Testis (tissue), 3 donors: ENCODE measurements around the gene MRPL4. TPM values are rescaled to one million over a fixed set of nuclear protein-coding genes. Genes with fewer than 3 reads are reported as not detected.

ENCODE experiments used
- DNase-seq: peaks from one replicate; pipeline ENCODE4 v3.0.0-alpha.2; 2019
- H3K27ac ChIP-seq, 2 donors: fragments of 200-600 bp; sonication (generic); one replicate each; pipeline ENCODE4 v1.5.1; 2019
- H3K27me3 ChIP-seq: fragments of 200-600 bp; sonication (generic); one replicate; pipeline ENCODE4 v1.5.1; 2019
- H3K36me3 ChIP-seq: fragments of 200-600 bp; sonication (generic); one replicate; pipeline ENCODE4 v1.5.1; 2017; ENCODE audit warnings: low read depth; ENCODE audit errors: missing control alignments
- H3K4me1 ChIP-seq: fragments of 200-600 bp; sonication (generic); one replicate; pipeline ENCODE4 v1.5.1; 2019
- H3K4me3 ChIP-seq, 2 donors: fragments of 200-600 bp; sonication (generic); one replicate each; pipeline ENCODE4 v1.5.1; 2017 to 2019
- H3K9me3 ChIP-seq: fragments of 200-600 bp; sonication (generic); one replicate; pipeline ENCODE4 v1.5.1; 2017
- POLR2A ChIP-seq: fragments of 450-650 bp; IDR thresholded peaks from one replicate; pipeline ENCODE4 v1.6.1; 2017; ENCODE audit warnings: antibody characterized with exemption, mild to moderate bottlenecking, moderate library complexity
- WGBS, 2 donors: methylation state at CpG; one replicate each; pipeline ENCODE4 v1.1.5; 2018; 5-methylcytosine and 5-hydroxymethylcytosine counted together
- intact Hi-C: fragments of 100-400 bp; cut with DNase I; formaldehyde crosslinking; loops from one replicate; pipeline ENCODE4 v1.15.1; 2023; ENCODE audit warnings: low total_unique reads
- polyA plus RNA-seq: library from polyadenylated mRNA; stranded (reverse); fragments of 350-450 nt; fragmentation: Illumina TruSeq; extraction: RNeasy Lipid Tissue Mini Kit (QIAGEN cat#74804); gene quantifications from one replicate; pipeline ENCODE4 v1.2.3, GENCODE V29; 2014; ENCODE audit warnings: low read depth, low replicate concordance; ENCODE audit not compliant: insufficient read depth
- total RNA-seq, 2 donors: library from RNA; depleted of rRNA; stranded (reverse); fragments of >200 nt; gene quantifications; one replicate each; pipeline ENCODE4 v1.2.3, GENCODE V29; 2016
- TF ChIP-seq, protein P1 (sequence below), 3 experiments: fragments of 450-650 bp in 2 of 3; fragments of 200-600 bp in 1 of 3; sonication (generic) in 1 of 3; IDR thresholded peaks; one replicate each; pipeline ENCODE4 v1.5.1; 2016 to 2019; ENCODE audit warnings: antibody characterized with exemption in 3 of 3, mild to moderate bottlenecking in 2 of 3, moderate library complexity in 1 of 3

The MRPL4 gene
- total and polyA plus RNA-seq, 3 donors from 2014 or later, result 53.3 to 91.8 (median 63.5) TPM

- Histone ChIP-seq H3K27me3 (peaks cover 5% of the 10 kb centered on the region), H3K27ac (no peak overlapping the region), H3K4me3 (peak overlapping the region; percentile 5 to 40), H3K9me3 (no peaks in the 10 kb centered on the region), H3K36me3 (no peaks in the 10 kb centered on the region), H3K4me1 (peaks cover 46% of the 10 kb centered on the region)
- intact Hi-C loops, result no loop called here
- TF ChIP-seq, protein P1, sequence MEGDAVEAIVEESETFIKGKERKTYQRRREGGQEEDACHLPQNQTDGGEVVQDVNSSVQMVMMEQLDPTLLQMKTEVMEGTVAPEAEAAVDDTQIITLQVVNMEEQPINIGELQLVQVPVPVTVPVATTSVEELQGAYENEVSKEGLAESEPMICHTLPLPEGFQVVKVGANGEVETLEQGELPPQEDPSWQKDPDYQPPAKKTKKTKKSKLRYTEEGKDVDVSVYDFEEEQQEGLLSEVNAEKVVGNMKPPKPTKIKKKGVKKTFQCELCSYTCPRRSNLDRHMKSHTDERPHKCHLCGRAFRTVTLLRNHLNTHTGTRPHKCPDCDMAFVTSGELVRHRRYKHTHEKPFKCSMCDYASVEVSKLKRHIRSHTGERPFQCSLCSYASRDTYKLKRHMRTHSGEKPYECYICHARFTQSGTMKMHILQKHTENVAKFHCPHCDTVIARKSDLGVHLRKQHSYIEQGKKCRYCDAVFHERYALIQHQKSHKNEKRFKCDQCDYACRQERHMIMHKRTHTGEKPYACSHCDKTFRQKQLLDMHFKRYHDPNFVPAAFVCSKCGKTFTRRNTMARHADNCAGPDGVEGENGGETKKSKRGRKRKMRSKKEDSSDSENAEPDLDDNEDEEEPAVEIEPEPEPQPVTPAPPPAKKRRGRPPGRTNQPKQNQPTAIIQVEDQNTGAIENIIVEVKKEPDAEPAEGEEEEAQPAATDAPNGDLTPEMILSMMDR (IDR thresholded peaks at IDR 0.05), result no peak
- TF ChIP-seq POLR2A, result no peak
- peak; percentile 29 for DNase-seq
- WGBS, 2 donors, result 1% methylated on average over 28 to 57 of the region's 57 CpGs
These were observed 39.0 kb downstream of the MRPL4 start for GRCh38 chr19:10290876-10291553.

DNA sequence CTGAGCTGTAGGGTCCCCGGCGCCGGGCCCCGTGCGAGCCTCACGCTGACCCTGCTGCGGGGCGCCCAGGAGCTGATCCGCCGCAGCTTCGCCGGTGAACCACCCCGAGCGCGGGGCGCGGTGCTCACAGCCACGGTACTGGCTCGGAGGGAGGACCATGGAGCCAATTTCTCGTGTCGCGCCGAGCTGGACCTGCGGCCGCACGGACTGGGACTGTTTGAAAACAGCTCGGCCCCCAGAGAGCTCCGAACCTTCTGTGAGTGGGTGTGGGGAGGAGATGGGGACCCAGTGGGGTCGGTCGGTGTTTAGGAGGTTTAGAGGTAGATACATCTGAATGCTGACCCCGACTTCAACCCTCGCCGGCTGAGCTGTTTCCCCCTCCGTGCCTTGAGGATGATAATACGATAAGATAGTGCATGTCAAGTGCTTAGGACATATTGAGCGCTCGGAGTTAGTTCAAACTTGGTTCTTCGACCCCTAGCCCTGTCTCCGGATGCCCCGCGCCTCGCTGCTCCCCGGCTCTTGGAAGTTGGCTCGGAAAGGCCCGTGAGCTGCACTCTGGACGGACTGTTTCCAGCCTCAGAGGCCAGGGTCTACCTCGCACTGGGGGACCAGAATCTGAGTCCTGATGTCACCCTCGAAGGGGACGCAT lies 39.7 kb downstream of the MRPL4 start:
- H3K4me3 ChIP-seq, result peak overlapping the region; percentile 5 to 40
- peaks cover 5% of the 10 kb centered on the region for H3K27me3 ChIP-seq
- H3K36me3 ChIP-seq, result no peaks in the 10 kb centered on the region
- intact Hi-C loops, result no loop called here
- H3K4me1 ChIP-seq, result peaks cover 41% of the 10 kb centered on the region
- no peak overlapping the region for H3K27ac ChIP-seq
- TF ChIP-seq POLR2A, result no peak
- TF ChIP-seq, protein P1 (IDR thresholded peaks at IDR 0.05), result no peak
- no peak for DNase-seq
- WGBS, 2 donors, result 0 to 2% methylated on average over 10 to 49 of the region's 49 CpGs
- H3K9me3 ChIP-seq, result no peaks in the 10 kb centered on the region

GRCh38 chr19:10292206-10292788 lies 40.3 kb downstream of the MRPL4 start:
- Histone ChIP-seq H3K9me3 (no peaks in the 10 kb centered on the region), H3K4me3 (peak overlapping the region in 1 of 2 donors; percentile 40), H3K4me1 (peaks cover 35% of the 10 kb centered on the region), H3K27me3 (peaks cover 5% of the 10 kb centered on the region), H3K27ac (no peak overlapping the region), H3K36me3 (no peaks in the 10 kb centered on the region)
- intact Hi-C loops, result no loop called here
- DNase-seq, result peak; percentile 78
- TF ChIP-seq, protein P1 (IDR thresholded peaks at IDR 0.05), result no peak
- WGBS, 2 donors, result 2 to 3% methylated on average over 29 to 45 of the region's 45 CpGs

DNA sequence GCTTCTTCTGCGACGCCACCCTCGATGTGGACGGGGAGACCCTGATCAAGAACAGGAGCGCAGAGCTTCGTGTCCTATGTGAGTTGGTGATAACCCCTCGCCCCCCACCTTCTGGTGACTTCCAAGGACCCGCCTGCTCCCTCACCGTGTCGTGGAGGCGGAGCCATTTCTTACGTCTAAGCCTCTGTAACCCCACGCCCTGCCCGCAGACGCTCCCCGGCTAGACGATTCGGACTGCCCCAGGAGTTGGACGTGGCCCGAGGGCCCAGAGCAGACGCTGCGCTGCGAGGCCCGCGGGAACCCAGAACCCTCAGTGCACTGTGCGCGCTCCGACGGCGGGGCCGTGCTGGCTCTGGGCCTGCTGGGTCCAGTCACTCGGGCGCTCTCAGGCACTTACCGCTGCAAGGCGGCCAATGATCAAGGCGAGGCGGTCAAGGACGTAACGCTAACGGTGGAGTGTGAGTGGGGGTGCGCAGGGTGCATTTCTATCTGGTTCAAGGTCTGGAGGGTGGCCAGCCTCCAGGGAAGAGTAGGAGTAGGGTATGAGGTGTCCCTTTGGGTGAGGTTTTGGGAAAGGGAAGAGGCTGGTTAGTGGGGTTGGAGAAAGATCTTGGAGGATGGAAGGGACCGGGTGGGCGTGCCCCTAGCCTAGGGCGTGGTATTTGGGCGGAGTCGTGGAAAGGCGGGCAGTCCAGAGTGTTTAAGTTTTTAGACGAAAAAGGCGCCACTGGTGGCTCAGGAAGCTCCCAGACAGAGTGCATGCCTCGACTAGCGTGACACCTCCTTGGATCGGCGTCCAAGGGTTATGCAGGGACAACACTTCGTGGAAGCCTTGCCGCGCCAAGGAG lies 41.0 kb downstream of the MRPL4 start:
- H3K27me3 ChIP-seq, result peaks cover 5% of the 10 kb centered on the region
- H3K4me3 ChIP-seq, result no peak overlapping the region
- H3K27ac ChIP-seq, result no peak overlapping the region
- intact Hi-C loops, result no loop called here
- no peak for TF ChIP-seq POLR2A
- TF ChIP-seq, protein P1 (IDR thresholded peaks at IDR 0.05), result no peak
- no peak for DNase-seq
- 7 to 8% methylated on average over 47 of the region's 56 CpGs for WGBS, 2 donors
- H3K9me3 ChIP-seq, result no peaks in the 10 kb centered on the region
- no peaks in the 10 kb centered on the region for H3K36me3 ChIP-seq
- peaks cover 32% of the 10 kb centered on the region for H3K4me1 ChIP-seq
